ENCODE data around the gene P2RX6. TPM values are rescaled to one million over a fixed set of nuclear protein-coding genes. Genes with fewer than 3 reads are reported as not detected.
A peak's percentile ranks its signal among the peaks of the same experiment; 100 is the strongest.
"Not testable (repeated sequence)": the region's sequence is repeated elsewhere in the genome, so short reads cannot be mapped to it uniquely, and the experiment has no call there.

Gene P2RX6
- total and polyA plus RNA-seq, 12 donors: 0.07 to 7.7 (median 3.2) TPM

DNA sequence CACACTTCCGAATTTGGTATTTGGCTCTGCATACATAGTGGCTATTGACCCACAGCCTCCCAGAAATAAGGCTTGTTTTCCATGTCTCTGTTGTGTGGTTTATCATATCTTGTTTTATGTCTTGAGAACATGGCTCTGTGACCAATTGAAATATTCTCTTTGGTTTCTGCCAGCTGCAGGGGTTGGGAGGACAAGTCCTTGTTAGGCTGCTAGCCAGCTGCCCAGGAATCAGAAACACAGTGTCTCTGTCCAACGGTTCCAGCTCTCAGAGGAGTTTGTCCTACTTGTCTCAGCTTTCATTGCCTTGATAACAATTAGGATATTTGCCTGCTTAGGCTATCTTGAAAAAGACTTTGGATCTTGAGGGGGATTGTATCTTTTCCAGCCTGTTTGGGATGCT lies 23.4 kb downstream of the P2RX6 start:
- peaks cover 0 to 10% (median 0%) of the 10 kb centered on the region in 7 donors for H3K27me3 ChIP-seq
- H3K4me1 ChIP-seq: peaks cover 0 to 8% (median 0%) of the 10 kb centered on the region in 9 donors
- TF ChIP-seq, protein P1, sequence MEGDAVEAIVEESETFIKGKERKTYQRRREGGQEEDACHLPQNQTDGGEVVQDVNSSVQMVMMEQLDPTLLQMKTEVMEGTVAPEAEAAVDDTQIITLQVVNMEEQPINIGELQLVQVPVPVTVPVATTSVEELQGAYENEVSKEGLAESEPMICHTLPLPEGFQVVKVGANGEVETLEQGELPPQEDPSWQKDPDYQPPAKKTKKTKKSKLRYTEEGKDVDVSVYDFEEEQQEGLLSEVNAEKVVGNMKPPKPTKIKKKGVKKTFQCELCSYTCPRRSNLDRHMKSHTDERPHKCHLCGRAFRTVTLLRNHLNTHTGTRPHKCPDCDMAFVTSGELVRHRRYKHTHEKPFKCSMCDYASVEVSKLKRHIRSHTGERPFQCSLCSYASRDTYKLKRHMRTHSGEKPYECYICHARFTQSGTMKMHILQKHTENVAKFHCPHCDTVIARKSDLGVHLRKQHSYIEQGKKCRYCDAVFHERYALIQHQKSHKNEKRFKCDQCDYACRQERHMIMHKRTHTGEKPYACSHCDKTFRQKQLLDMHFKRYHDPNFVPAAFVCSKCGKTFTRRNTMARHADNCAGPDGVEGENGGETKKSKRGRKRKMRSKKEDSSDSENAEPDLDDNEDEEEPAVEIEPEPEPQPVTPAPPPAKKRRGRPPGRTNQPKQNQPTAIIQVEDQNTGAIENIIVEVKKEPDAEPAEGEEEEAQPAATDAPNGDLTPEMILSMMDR (IDR thresholded peaks at IDR 0.05): no peak
- WGBS, 2 donors: 40 to 44% methylated on average over 2 of the region's 2 CpGs
- H3K9me3 ChIP-seq: no peaks in the 10 kb centered on the region
- intact Hi-C loops (cut with DNase I): loop anchor here in 2 of 10 donors (10.0 kb wide), 2 partner anchors 56 to 66 kb away; no protein-coding TSS in a partner anchor
- ATAC-seq (peak in 4 of 8 donors; percentile 30 to 70 (median 49)), DNase-seq (no peak)
- H3K36me3 ChIP-seq: no peaks in the 10 kb centered on the region
- no peak overlapping the region for H3K4me3 ChIP-seq
- H3K27ac ChIP-seq: peak overlapping the region in 1 of 10 donors; percentile 12

DNA sequence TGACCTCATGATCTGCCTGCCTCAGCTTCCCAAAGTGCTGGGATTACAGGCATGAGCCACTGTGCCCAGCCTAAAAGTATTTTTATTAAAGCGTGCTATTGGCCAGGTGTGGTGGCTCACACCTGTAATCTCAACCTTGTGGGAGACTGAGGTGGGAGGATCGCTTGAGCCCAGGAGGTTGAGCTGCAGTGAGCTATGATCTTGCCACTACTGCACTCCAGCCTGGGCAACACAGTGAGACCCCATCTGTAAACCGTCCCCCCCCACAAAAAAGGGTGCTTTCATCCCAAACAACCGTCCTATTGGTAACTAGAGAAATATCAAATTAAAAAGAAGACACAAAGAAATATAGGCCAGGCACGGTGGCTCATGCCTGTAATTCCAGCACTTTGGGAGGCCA lies 24.2 kb downstream of the P2RX6 start:
- H3K4me3 ChIP-seq, H3K27ac ChIP-seq, H3K9me3 ChIP-seq, H3K4me1 ChIP-seq, H3K36me3 ChIP-seq, DNase-seq, H3K27me3 ChIP-seq, ATAC-seq: not testable (repeated sequence)
- intact Hi-C loops (cut with DNase I): loop anchor here in 2 of 10 donors (10.0 kb wide), 2 partner anchors 56 to 66 kb away; no protein-coding TSS in a partner anchor
- 92 to 94% methylated on average over 5 of the region's 5 CpGs for WGBS, 2 donors

DNA sequence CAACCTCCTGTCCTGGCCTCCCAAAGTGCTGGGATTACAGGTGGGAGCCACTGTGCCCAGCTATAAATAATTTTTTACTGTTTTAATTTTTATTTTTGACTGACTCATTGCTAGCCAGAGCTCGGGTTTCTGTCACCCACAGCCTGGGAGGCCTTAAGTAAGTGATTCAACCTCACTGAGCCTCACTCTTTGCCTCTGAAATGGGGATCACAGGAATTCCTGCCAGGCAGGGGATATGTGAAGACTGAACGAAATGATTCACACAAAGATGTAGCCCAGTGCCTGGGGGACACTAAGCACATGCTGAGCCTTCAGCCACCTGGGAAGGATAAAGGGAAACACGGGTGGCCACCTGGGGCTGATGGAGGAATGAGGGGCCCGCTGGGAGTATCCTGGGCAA lies 27.0 kb downstream of the P2RX6 start:
- Histone ChIP-seq H3K4me1 (peaks cover 5 to 24% (median 14%) of the 10 kb centered on the region in 9 donors), H3K4me3 (no peak overlapping the region), H3K27me3 (peaks cover 0 to 7% (median 0%) of the 10 kb centered on the region in 7 donors), H3K27ac (no peak overlapping the region), H3K36me3 (no peaks in the 10 kb centered on the region), H3K9me3 (no peaks in the 10 kb centered on the region)
- ATAC-seq (no peak), DNase-seq (no peak)
- WGBS, 2 donors: 81 to 83% methylated on average over 4 of the region's 4 CpGs
- intact Hi-C loops (cut with DNase I): loop anchor here in 1 of 10 donors (10.0 kb wide), 1 partner anchor 57 kb away; the partner anchor contains the start of gene LZTR1
- TF ChIP-seq, protein P1 (IDR thresholded peaks at IDR 0.05): no peak

DNA sequence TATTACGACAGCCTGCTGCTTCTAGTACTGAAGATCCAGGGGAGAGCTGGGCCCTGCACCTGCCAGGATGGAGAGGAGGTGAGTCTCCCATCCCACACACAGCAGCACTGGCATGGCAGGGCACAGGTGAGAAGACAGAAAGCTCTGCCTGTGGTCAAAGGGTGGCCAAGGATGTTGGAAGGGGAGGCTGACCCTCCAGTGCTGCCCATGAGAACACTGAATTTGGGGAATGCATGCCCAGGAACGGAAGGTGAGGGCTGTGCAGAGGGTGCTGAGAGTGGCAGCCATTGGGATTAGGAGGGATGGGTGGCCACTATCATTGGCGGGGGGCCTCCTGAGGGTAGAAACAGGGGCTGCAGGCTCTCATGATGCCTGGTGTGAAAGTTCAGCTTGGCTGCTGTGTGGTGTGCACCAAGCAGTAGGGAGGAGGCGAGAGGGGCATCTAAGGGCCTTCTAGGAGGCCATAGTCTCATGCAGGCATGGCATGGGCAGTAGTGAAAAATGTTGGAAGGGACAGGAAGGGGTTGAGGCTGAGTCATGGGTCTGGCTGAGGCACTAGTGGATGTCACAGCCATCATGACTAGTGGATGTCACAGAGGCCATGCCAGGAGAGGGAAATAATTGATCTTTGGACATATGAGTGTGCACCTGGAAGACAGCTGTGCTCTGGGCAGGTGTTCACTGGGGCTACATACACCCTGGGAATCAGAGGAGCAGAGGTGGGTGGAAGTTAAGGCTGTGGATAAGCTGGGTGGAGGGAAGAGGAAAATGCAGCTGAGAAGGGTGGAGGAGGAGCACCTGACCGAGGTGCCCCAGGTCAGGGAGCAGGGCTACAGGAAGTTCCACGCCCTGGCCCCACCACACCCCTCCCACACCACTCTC lies 28.3 kb downstream of the P2RX6 start:
- Histone ChIP-seq H3K27me3 (peaks cover 0 to 7% (median 0%) of the 10 kb centered on the region in 7 donors), H3K4me3 (no peak overlapping the region), H3K36me3 (no peaks in the 10 kb centered on the region), H3K27ac (no peak overlapping the region), H3K9me3 (no peaks in the 10 kb centered on the region), H3K4me1 (peaks cover 5 to 20% (median 14%) of the 10 kb centered on the region in 9 donors)
- intact Hi-C loops (cut with DNase I): loop anchor here in 1 of 10 donors (10.0 kb wide), 1 partner anchor 58 kb away; the partner anchor contains the start of gene LZTR1
- ATAC-seq: no peak
- no peak for DNase-seq
- TF ChIP-seq, protein P1 (IDR thresholded peaks at IDR 0.05): no peak
- 90 to 93% methylated on average over 6 of the region's 6 CpGs for WGBS, 2 donors

Measured in heart right ventricle (tissue), 16 donors.